Endothelial cell of umbilical vein (primary cell): Measurements from ENCODE around the gene SLC25A48. TPM values are rescaled to one million over a fixed set of nuclear protein-coding genes. Genes with fewer than 3 reads are reported as not detected.

Source experiments
- BruUV-seq: library from RNA; stranded (reverse); fragments of 400-500 nt; replicated peaks from 2 replicates; lab custom pipeline; 2021; lab: Mats Ljungman, UMichigan
- CTCF ChIA-PET: fragments of 300-600, 350-600 bp; sonication (Branson Sonifier 250); formaldehyde crosslinking; loops from one replicate; lab custom pipeline; 2021; ENCODE audit warnings: antibody characterized with exemption, inconsistent platforms; lab: Charles Lee
- POLR2A ChIA-PET: fragments of 300-600, 350-600 bp; sonication (Branson Sonifier 250); formaldehyde crosslinking; loops from one replicate; lab custom pipeline; 2021; ENCODE audit warnings: antibody characterized with exemption, inconsistent platforms; lab: Charles Lee
- DNase-seq: peaks from one replicate; pipeline ENCODE4 v3.0.0-alpha.2; 2011; ENCODE audit warnings: low read depth, low spot score
- FAIRE-seq: peaks from 2 replicates; lab custom pipeline; 2011; peaks lifted over from hg19 to GRCh38; lab: Jason Lieb, UNC
- H2AFZ ChIP-seq: 2 replicates; pipeline ENCODE4 v1.6.0; 2012; ENCODE audit warnings: low read depth, low read length, control low read depth, inconsistent platforms
- H3K27ac ChIP-seq: 2 replicates; pipeline ENCODE4 v1.5.1; 2011; ENCODE audit warnings: low read depth, mild to moderate bottlenecking, control low read depth, low read length, moderate library complexity; ENCODE audit not compliant: insufficient read depth
- H3K27me3 ChIP-seq, 2 experiments: 2 replicates each; pipeline versions ENCODE4 v1.6.0 to v1.6.1; 2011; ENCODE audit warnings: low read length in 2 of 2, mixed read lengths in 1 of 2; ENCODE audit not compliant: control insufficient read depth in 2 of 2, insufficient read depth in 2 of 2
- H3K36me3 ChIP-seq, 2 experiments: 2 replicates in 1 of 2; 3 replicates in 1 of 2; pipeline ENCODE4 v1.5.1; 2011; ENCODE audit warnings: low read length in 2 of 2, mild to moderate bottlenecking in 1 of 2, moderate library complexity in 1 of 2; ENCODE audit not compliant: control insufficient read depth in 2 of 2, insufficient read depth in 2 of 2; ENCODE audit errors: extremely low read depth in 1 of 2
- H3K4me1 ChIP-seq: 3 replicates; pipeline ENCODE4 v1.5.1; 2011; ENCODE audit warnings: mild to moderate bottlenecking, low read length; ENCODE audit not compliant: control insufficient read depth, insufficient read depth; ENCODE audit errors: extremely low read depth
- H3K4me2 ChIP-seq: 2 replicates; pipeline ENCODE4 v1.6.1; 2011; ENCODE audit warnings: low read length, control low read depth, mixed read lengths; ENCODE audit not compliant: insufficient read depth
- H3K4me3 ChIP-seq, 3 experiments: fragments of 200-600 bp in 1 of 3; sonication (generic), shearing (Covaris generic) in 1 of 3; replicated peaks in 1 of 3; 2 replicates each; pipeline ENCODE4 v1.5.1; 2011 to 2016; ENCODE audit warnings: control low read depth in 3 of 3, low read length in 3 of 3, mild to moderate bottlenecking in 2 of 3, inconsistent platforms in 1 of 3, low read depth in 1 of 3, moderate library complexity in 1 of 3; ENCODE audit not compliant: insufficient read depth in 1 of 3
- H3K79me2 ChIP-seq: 2 replicates; pipeline ENCODE4 v1.6.0; 2012; ENCODE audit warnings: low read length, inconsistent platforms; ENCODE audit not compliant: control insufficient read depth, insufficient read depth
- H3K9ac ChIP-seq: replicated peaks from 2 replicates; pipeline ENCODE3; 2011; ENCODE audit warnings: low read length, control low read depth; ENCODE audit not compliant: insufficient read depth; ENCODE audit errors: extremely low read depth
- H3K9me1 ChIP-seq: replicated peaks from 3 replicates; pipeline ENCODE4 v1.6.0; 2011; ENCODE audit warnings: mild to moderate bottlenecking, low read length; ENCODE audit not compliant: control insufficient read depth, insufficient read depth; ENCODE audit errors: extremely low read depth
- H3K9me3 ChIP-seq: replicated peaks from 2 replicates; pipeline ENCODE4 v1.5.1; 2012; ENCODE audit warnings: low read length, inconsistent platforms; ENCODE audit not compliant: control insufficient read depth, insufficient read depth
- H4K20me1 ChIP-seq: replicated peaks from 2 replicates; pipeline ENCODE3; 2011; ENCODE audit warnings: mild to moderate bottlenecking, low read length; ENCODE audit not compliant: control insufficient read depth, insufficient read depth; ENCODE audit errors: extremely low read depth
- CTCF ChIP-seq, 2 donors: IDR thresholded peaks; 1 replicate in 1 of 2; 2 replicates in 1 of 2; pipeline ENCODE4 v1.5.1; 2011; ENCODE audit warnings: low read length in 2 of 2, mild to moderate bottlenecking in 2 of 2, moderate library complexity in 2 of 2, control low read depth in 1 of 2, inconsistent platforms in 1 of 2, low read depth in 1 of 2; ENCODE audit not compliant: insufficient read depth in 1 of 2; ENCODE audit errors: extremely low read depth in 1 of 2
- EZH2 ChIP-seq: IDR thresholded peaks from 2 replicates; pipeline ENCODE4 v1.6.1; 2012; ENCODE audit warnings: borderline replicate concordance, low read depth, mild to moderate bottlenecking, moderate library complexity, low read length, inconsistent platforms; ENCODE audit not compliant: severe bottlenecking
- FOS ChIP-seq: IDR thresholded peaks from 2 replicates; pipeline ENCODE4 v1.6.1; 2011; ENCODE audit warnings: mild to moderate bottlenecking, low read length, moderate library complexity, borderline replicate concordance; ENCODE audit not compliant: insufficient read depth
- GATA2 ChIP-seq: IDR thresholded peaks from 2 replicates; pipeline ENCODE4 v1.7.0; 2011; ENCODE audit warnings: low read depth, mild to moderate bottlenecking, moderate library complexity, mixed read lengths, low read length; ENCODE audit not compliant: insufficient read length, insufficient read depth
- MAX ChIP-seq: IDR thresholded peaks from 2 replicates; pipeline ENCODE4 v1.6.1; 2011; ENCODE audit not compliant: insufficient read depth, insufficient read length
- MYC ChIP-seq: IDR thresholded peaks from one replicate; pipeline ENCODE4 v1.6.1; 2011; ENCODE audit warnings: mild to moderate bottlenecking, low read depth, low read length
- POLR2AphosphoS5 ChIP-seq: IDR thresholded peaks from 2 replicates; pipeline ENCODE4 v1.6.1; 2012; ENCODE audit warnings: low read depth, mild to moderate bottlenecking, control low read depth, low read length, moderate library complexity; ENCODE audit not compliant: insufficient read depth
- dilution Hi-C: fragments of 300-500 bp; cut with MboI; formaldehyde crosslinking; loops from one replicate; pipeline ENCODE4 v1.15.0; 2019; ENCODE audit warnings: low sequenced_read_pairs; ENCODE audit not compliant: extremely low pct_ligation_motif_present
- intact Hi-C: fragments of 100-400 bp; cut with micrococcal nuclease; formaldehyde crosslinking; loops from one replicate; pipeline ENCODE4 v1.10.0; 2022
- polyA plus RNA-seq, 4 experiments: library from polyadenylated mRNA; depleted of rRNA in 3 of 4; stranded (reverse) in 3 of 4; unstranded in 1 of 4; fragments of >200 nt; gene quantifications; 2 replicates each; pipeline versions ENCODE4 v1.2.1 to v1.2.3, GENCODE V29; 2011 to 2012; ENCODE audit warnings: missing spikeins in 1 of 4
- total RNA-seq: library from RNA; stranded (reverse); gene quantifications from 2 replicates; pipeline ENCODE4 v1.2.3, GENCODE V29; 2021

Gene SLC25A48
- total and polyA plus RNA-seq, 2 donors (not counting 3 experiments of a cell fraction or from before 2014, with no cell fraction given): not detected

- no peak overlapping the region for H3K9ac ChIP-seq
- no peaks in the 10 kb centered on the region for H3K9me3 ChIP-seq
- DNase-seq: peak; percentile 40
- H4K20me1 ChIP-seq: no peaks in the 10 kb centered on the region
- peaks cover 1 to 4% of the 10 kb centered on the region in 2 experiments for H3K27me3 ChIP-seq
- H3K4me2 ChIP-seq: no peak overlapping the region
- H3K36me3 ChIP-seq: no peaks in the 10 kb centered on the region
- ChIA-PET CTCF (interaction anchor here (0.9 to 4.7 kb wide), 21 partner anchors 8 to 372 kb away, joined by 3 to 120 read pairs (median 6); no protein-coding TSS in a partner anchor), POLR2A (no interaction called here)
- TF ChIP-seq EZH2 (no peak), CTCF (IDR thresholded peaks at IDR 0.05; ENCODE audit: extremely low read depth in 1 of 2, insufficient read depth in 1 of 2, low read depth in 1 of 2, low read length in 2 of 2) (peak; percentile 81 to 85), MYC (no peak), MAX (no peak), POLR2AphosphoS5 (no peak), FOS (no peak), GATA2 (no peak)
- H2AFZ ChIP-seq: no peak overlapping the region
- BruUV-seq: no TSS peak
- peak; percentile 72 for FAIRE-seq
- H3K4me1 ChIP-seq: no peaks in the 10 kb centered on the region
- H3K4me3 ChIP-seq: no peak overlapping the region
- no peaks in the 10 kb centered on the region for H3K9me1 ChIP-seq
- H3K79me2 ChIP-seq: no peaks in the 10 kb centered on the region
- intact Hi-C loops: loop anchor here (1.0 kb wide), 2 partner anchors 269 to 368 kb away; no protein-coding TSS in a partner anchor
- dilution Hi-C loops: loop anchor here (25.0 kb wide), 2 partner anchors 93 to 243 kb away; partner anchors contain the start of gene CXCL14
- H3K27ac ChIP-seq: no peak overlapping the region
Observed at GRCh38 chr5:135829681-135830383, 4.6 kb upstream of the SLC25A48 start.
